Stimulated activated CD4-positive, alpha-beta T cell treated with anti-CD3 and anti-CD28 coated beads, Interleukin-4, amount 100 ng/mL, for 48 hours (primary cell): ENCODE data around the gene NDUFAF8.
"Not testable (repeated sequence)": the region's sequence is repeated elsewhere in the genome, so short reads cannot be mapped to it uniquely, and the experiment has no call there.

ENCODE experiments used
- DNase-seq, 2 donors: peaks; one replicate each; pipeline ENCODE4 v3.0.0-alpha.2; 2020; ENCODE audit warnings: low read depth in 2 of 2

NDUFAF8 gene

GRCh38 chr17:81222906-81223761, 16.0 kb upstream of the NDUFAF8 start, which contains the start of gene CEP131:
TSS of gene CEP131 (minus strand) at chr17:81222965. CDS start at chr17:81220056, 2,909 bp downstream.
- DNase-seq, result peak; percentile 100

GRCh38 chr17:81223762-81224130, 15.4 kb upstream of the NDUFAF8 start:
- no peak for DNase-seq

GRCh38 chr17:81227630-81228029, 11.5 kb upstream of the NDUFAF8 start:
- not testable (repeated sequence) for DNase-seq

- DNase-seq, result no peak
Observed at GRCh38 chr17:81228420-81228819, 10.7 kb upstream of the NDUFAF8 start.

DNA sequence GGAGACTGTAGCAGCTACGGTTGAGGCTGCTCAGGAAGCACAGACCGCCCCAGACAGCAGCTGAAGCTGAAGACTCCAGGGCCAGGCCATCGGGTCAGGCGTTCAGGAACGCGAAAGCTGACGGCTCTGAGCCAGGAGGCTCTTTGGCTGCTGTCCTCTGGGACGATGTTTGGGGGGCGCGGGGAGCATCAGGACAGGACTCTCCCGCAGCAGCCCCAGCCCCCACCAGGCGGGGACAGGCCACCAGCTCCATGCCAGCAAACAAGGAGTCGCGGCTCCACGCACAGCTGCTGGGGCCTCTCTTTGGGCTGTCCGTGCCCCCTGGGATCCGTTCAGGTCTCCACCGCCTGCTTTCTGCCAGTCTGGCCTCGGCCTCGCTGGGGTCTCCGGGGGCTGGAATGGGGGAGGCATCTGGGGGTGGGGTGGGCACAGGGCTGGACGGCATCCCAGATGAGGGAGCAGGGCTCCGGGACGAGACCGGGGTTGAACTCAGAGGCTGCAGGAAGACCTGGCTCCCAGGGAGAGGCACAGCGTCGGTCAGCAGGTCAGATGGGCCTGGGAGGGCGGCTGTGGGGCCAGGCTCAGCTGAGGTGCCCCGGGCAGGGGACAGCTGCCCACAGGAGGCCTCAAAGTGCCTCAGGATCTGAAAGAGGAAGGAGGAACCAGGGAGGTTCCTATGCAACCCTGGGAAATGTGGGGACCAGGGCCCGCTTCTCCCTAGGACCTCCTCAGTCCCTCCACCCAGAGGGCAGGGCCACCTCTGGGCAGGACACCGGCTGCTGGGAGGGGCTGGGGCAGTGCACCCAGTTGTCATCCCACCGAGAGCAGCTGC, 10.1 kb upstream of the NDUFAF8 start:
- no peak for DNase-seq

DNA sequence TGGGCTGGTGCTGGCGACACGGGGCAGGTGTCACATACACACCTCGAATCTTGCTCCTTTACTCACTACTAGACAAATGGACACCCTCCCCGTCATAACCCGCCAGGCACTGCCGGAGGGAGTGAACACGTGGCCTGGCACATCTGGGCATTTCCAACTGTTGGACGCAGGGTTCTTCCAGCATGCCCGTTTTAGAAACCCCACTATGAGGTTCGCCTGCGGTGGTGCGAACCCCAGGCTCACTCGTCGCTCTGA, 9.5 kb upstream of the NDUFAF8 start:
- DNase-seq, result no peak

- no peak for DNase-seq
Observed at GRCh38 chr17:81230043-81230820, 8.9 kb upstream of the NDUFAF8 start.

DNA sequence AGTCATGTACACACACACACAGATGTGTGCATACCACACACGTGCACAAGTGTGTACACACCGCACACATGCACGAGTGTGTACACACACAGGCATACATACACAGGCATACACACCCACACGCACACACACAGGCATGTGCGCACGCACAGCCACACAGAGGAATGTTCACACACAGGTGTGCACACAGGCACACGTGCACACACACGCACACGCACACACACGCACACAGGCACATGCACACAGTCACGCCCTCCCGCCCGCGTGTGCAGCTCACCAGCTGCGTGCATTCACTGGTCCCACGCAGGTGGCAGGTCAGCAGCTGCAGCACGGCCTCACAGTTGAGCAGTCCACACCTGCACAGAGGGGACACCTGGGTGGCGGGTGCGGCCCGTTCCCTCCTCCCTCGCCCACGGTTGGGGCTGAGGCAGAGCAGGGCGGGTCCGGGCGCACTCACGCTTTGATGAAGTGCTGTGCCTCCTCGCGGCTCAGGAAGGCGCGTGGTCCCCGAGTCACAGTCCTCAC, 7.9 kb upstream of the NDUFAF8 start:
- DNase-seq, result no peak

DNA sequence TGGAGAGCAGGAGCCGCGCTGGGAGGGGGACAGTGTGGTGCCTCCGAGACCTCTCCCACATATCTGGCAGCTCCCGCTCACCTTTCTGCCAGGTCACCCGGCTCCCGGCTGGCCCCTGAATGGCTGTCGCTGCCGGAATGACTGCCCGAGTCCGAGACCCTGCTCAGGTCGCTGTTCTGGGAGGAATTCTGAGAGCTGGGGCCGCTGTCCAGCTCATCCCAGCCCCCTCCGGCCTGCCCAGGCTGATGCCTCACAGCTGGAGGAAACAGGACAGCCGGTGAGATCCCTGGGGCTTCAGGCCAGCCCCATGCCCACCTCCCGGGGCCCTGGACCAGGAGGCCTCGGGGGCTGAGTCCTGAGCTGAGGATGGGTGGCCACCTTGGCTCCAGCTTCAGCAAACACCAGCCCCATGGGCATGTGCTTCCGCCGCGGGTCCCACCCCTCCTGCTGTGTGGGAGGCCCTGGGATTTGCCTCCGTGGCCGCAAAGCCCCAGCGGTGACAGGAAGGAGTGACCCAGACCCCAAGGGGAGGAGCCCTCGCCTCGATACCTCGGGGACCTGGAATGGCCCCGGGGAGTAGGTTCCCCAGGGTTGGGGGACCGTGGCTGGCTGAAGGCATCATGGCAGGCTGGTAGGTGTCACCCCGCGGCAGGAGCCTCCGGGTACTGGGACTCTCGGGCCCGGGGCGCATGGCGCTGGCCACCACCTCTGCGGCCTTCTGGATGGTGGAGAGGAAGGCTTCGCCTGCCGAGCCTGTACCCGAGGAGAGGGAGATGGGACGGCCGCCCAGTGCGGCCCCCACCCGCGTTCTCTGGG, 7.1 kb upstream of the NDUFAF8 start:
- DNase-seq, result no peak

GRCh38 chr17:81232616-81233241, 6.4 kb upstream of the NDUFAF8 start:
- no peak for DNase-seq

DNA sequence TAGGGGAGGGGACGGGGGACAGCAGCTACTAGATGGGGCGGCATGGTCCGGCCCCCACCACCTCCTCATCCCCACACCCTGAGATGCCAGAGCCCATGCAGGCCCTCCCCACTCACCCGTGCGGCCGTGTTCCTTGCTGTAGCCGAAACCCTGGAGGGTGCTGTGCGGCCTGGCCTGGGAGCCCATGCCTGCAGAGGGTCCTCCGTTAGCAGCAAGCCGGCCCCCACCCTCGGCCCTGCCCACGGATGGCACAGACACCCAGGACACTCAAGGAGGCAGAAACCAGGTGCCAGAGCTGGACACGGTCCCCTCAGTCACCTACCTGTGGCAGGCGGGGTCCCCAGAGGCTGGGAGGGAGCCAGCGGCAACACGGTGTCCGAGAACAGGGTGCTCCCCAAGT, 5.8 kb upstream of the NDUFAF8 start:
- no peak for DNase-seq

GRCh38 chr17:81233811-81234505, 5.2 kb upstream of the NDUFAF8 start:
- DNase-seq, result no peak

GRCh38 chr17:81234506-81234855, 4.6 kb upstream of the NDUFAF8 start:
- DNase-seq, result no peak

DNA sequence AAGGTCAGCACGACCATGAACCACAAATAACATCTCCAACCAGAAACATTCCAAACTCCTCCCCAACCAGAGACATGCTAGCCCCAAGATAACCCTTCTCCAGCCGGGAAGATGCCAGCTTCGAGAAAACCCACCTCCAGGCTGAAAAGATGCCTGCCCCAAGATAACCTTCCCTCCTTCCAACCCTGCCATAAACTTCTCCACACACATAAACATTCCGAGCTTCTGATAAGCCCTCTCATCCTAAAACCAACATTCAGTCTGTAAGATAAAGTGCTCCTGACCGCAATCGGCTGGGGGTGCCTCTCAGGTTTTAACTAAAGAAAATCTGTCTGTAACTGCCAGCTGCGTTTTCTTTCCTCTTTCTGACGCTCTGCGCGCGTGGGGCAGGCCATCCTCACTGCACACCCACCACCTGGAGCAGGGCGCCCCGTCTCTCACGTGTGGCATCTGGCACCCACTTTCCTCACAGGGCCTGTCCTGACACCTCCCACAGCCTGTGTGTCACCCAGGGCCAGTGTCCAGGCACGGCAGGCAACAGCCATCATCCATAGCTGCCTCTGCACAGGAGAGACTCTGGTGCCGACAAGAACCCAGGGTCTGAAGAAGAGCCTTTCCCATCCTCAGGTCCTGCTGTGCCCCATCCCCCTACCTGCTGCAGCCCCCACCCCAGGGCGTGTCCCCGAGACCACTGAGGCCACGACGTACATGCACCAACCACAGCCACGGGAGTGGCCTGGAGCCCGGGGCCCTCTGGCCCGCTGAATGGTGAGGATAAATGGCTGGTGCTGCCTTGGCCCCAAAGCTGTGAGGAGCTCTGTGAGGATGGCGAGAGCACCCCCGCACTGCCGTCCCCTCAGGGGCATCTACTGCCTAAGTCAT, 3.9 kb upstream of the NDUFAF8 start:
- no peak for DNase-seq

GRCh38 chr17:81235822-81236740, 3.0 kb upstream of the NDUFAF8 start:
- no peak for DNase-seq

GRCh38 chr17:81236784-81237183, 2.3 kb upstream of the NDUFAF8 start:
- no peak for DNase-seq

DNA sequence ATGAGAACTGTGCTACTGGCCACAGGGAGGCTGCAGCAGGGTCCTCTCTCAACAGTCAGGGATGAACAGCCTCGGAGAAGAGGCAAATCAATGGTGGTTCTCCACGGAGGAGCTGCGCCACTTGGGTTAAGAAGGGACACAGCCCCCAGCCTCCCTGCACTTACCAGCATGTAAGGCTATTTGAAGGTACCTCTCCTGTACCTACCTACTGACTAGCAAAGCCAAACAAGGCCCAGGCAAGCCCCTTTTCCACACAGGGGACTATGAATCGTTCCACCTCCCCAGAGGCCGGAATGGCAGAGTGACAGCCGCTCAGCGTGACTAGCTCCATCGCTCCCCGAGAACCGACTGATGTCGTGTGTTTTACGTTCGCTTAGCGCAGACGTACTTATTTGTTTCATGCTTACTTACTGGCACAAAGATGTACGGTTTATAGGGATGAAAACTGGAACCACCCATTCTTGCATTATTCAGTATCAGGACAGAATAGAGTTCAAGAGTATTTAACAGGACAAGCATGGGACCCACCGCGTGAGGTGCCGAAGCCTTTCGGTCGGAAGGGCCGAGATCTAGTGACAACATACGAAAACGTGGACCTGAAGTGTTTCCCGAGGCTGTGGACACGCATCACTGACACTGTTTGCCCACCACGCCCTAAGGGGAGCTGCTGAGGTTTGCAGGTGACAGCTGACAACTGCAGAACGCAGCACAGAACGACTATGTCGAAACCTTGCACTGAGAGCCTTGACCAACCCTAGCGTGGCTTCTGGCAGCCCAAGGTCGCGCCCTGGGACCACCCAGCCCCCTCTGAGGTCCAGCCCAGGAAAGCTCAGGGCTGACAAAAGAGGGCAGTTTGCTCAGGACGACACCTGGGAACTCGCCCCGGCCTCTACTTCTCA, 1.3 kb upstream of the NDUFAF8 start:
- DNase-seq, result no peak
